Measurements from ENCODE around the gene GSAP.

DNA sequence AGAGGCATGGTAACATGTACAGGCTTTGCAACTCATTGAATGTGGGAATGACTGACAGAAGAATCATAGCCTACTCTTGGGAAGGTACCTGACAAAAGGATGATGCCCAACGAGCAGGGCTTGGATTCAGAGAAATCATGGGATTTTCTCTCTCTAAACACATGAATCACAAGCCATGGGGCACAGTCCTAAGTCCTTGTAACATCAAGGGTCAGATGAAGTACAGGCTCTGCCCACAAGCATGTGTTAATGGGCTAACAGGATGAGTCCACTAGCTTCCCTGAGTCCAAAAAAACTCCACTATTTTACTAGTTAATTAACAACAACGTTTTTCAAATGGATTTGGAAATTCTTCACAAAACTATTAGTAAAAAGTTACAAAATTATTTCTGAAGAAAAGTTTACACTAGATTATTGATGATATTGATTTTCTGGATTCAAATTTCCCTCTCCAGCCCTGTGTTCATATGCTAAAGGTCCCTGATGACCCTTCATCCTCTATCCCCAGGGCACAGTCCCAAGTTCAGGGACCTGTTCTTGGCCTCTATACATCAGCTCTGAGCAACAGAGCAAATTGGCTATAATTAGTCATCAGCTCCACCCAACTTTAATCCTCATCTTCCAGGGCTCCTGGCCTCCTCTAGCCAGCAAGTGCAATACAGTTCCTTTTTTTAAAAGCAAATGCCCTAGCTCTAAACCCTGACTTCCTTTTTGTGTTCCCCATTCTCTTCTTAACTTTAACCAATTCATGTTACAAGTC is 99.8 kb downstream of the GSAP start:
- TF ChIP-seq, protein P1, sequence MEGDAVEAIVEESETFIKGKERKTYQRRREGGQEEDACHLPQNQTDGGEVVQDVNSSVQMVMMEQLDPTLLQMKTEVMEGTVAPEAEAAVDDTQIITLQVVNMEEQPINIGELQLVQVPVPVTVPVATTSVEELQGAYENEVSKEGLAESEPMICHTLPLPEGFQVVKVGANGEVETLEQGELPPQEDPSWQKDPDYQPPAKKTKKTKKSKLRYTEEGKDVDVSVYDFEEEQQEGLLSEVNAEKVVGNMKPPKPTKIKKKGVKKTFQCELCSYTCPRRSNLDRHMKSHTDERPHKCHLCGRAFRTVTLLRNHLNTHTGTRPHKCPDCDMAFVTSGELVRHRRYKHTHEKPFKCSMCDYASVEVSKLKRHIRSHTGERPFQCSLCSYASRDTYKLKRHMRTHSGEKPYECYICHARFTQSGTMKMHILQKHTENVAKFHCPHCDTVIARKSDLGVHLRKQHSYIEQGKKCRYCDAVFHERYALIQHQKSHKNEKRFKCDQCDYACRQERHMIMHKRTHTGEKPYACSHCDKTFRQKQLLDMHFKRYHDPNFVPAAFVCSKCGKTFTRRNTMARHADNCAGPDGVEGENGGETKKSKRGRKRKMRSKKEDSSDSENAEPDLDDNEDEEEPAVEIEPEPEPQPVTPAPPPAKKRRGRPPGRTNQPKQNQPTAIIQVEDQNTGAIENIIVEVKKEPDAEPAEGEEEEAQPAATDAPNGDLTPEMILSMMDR (IDR thresholded peaks at IDR 0.05 in 8 of 11, conservative IDR thresholded peaks at IDR 0.05 in 3 of 11): no peak
- no peak for TF ChIP-seq POLR2AphosphoS5 (IDR thresholded peaks at IDR 0.05)
